Liver (tissue), 9 donors: ENCODE results near the gene HDAC9. TPM values are rescaled to one million over a fixed set of nuclear protein-coding genes. Genes with fewer than 3 reads are reported as not detected.

Source experiments
- DNase-seq: peaks from one replicate; pipeline ENCODE4 v3.0.0-alpha.2; 2017; ENCODE audit warnings: low spot score
- H3K27ac ChIP-seq, 2 donors: one replicate each; pipeline ENCODE4 v1.7.0; 2013; ENCODE audit warnings: inconsistent platforms in 2 of 2, low read length in 2 of 2, control low read depth in 1 of 2, low read depth in 1 of 2, mild to moderate bottlenecking in 1 of 2
- H3K27me3 ChIP-seq, 4 donors: one replicate each; pipeline versions ENCODE4 v1.6.1 to v1.7.0; 2013; ENCODE audit warnings: low read length in 3 of 4, inconsistent platforms in 1 of 4, mild to moderate bottlenecking in 1 of 4, moderate library complexity in 1 of 4; ENCODE audit not compliant: control insufficient read depth in 4 of 4, insufficient read depth in 4 of 4
- H3K36me3 ChIP-seq, 4 donors: one replicate each; pipeline versions ENCODE4 v1.6.1 to v1.7.0; 2013; ENCODE audit warnings: low read length in 3 of 4, mild to moderate bottlenecking in 3 of 4, low read depth in 1 of 4, moderate library complexity in 1 of 4; ENCODE audit not compliant: control insufficient read depth in 4 of 4, insufficient read depth in 3 of 4
- H3K4me1 ChIP-seq, 4 donors: one replicate each; pipeline versions ENCODE4 v1.6.1 to v1.7.0; 2013; ENCODE audit warnings: low read length in 3 of 4, mild to moderate bottlenecking in 3 of 4, moderate library complexity in 1 of 4; ENCODE audit not compliant: control insufficient read depth in 4 of 4, insufficient read depth in 4 of 4
- H3K4me3 ChIP-seq, 3 donors: one replicate each; pipeline versions ENCODE4 v1.6.1 to v1.7.0; 2013; ENCODE audit warnings: low read length in 3 of 3, control low read depth in 1 of 3, low read depth in 1 of 3, mild to moderate bottlenecking in 1 of 3
- H3K9ac ChIP-seq, 2 donors: one replicate each; pipeline ENCODE4 v1.7.0; 2013; ENCODE audit warnings: low read length in 2 of 2, mild to moderate bottlenecking in 2 of 2, moderate library complexity in 2 of 2, control low read depth in 1 of 2, low read depth in 1 of 2
- H3K9me3 ChIP-seq, 4 donors: one replicate each; pipeline versions ENCODE4 v1.6.1 to v1.7.0; 2013; ENCODE audit warnings: low read length in 3 of 4; ENCODE audit not compliant: control insufficient read depth in 4 of 4
- EGR1 ChIP-seq, 2 donors: IDR thresholded peaks; 2 replicates each; pipeline ENCODE4 v1.6.1; 2016 to 2018; ENCODE audit warnings: antibody characterized with exemption in 2 of 2, low read depth in 2 of 2
- FOXA1 ChIP-seq: IDR thresholded peaks from 2 replicates; pipeline ENCODE4 v1.6.1; 2016; ENCODE audit warnings: antibody characterized with exemption
- FOXA2 ChIP-seq: IDR thresholded peaks from 2 replicates; pipeline ENCODE4 v1.6.1; 2016; ENCODE audit warnings: antibody characterized with exemption
- GABPA ChIP-seq, 2 donors: IDR thresholded peaks in 1 of 2; conservative IDR thresholded peaks in 1 of 2; 2 replicates each; pipeline ENCODE4 v1.6.1; 2016; ENCODE audit warnings: antibody characterized with exemption in 2 of 2, mild to moderate bottlenecking in 1 of 2, moderate library complexity in 1 of 2
- HNF4A ChIP-seq, 2 donors: conservative IDR thresholded peaks; 2 replicates each; pipeline ENCODE4 v1.6.1; 2016; ENCODE audit warnings: antibody characterized with exemption in 2 of 2, mild to moderate bottlenecking in 2 of 2
- HNF4G ChIP-seq: IDR thresholded peaks from 2 replicates; pipeline ENCODE4 v1.6.1; 2016; ENCODE audit warnings: antibody characterized with exemption
- JUND ChIP-seq, 2 donors: IDR thresholded peaks; 2 replicates each; pipeline ENCODE4 v1.6.1; 2016; ENCODE audit warnings: antibody characterized with exemption in 2 of 2
- MAX ChIP-seq: IDR thresholded peaks from 2 replicates; pipeline ENCODE4 v1.6.1; 2016; ENCODE audit warnings: antibody characterized with exemption
- NR2F2 ChIP-seq: IDR thresholded peaks from 2 replicates; pipeline ENCODE4 v1.6.1; 2016; ENCODE audit warnings: antibody characterized with exemption
- RAD21 ChIP-seq, 2 donors: IDR thresholded peaks; 2 replicates each; pipeline ENCODE4 v1.6.1; 2016; ENCODE audit warnings: antibody characterized with exemption in 2 of 2, mild to moderate bottlenecking in 2 of 2
- REST ChIP-seq: IDR thresholded peaks from 2 replicates; pipeline ENCODE4 v1.6.1; 2016; ENCODE audit warnings: antibody characterized with exemption, mild to moderate bottlenecking
- RXRA ChIP-seq, 2 donors: IDR thresholded peaks; 2 replicates each; pipeline ENCODE4 v1.6.1; 2017 to 2018; ENCODE audit warnings: antibody characterized with exemption in 2 of 2, mild to moderate bottlenecking in 1 of 2
- SP1 ChIP-seq: IDR thresholded peaks from 2 replicates; pipeline ENCODE4 v1.6.1; 2018; ENCODE audit warnings: antibody characterized with exemption, mild to moderate bottlenecking
- TAF1 ChIP-seq: conservative IDR thresholded peaks from 2 replicates; pipeline ENCODE4 v1.6.1; 2016; ENCODE audit warnings: antibody characterized with exemption, mild to moderate bottlenecking
- YY1 ChIP-seq: IDR thresholded peaks from 2 replicates; pipeline ENCODE4 v1.6.1; 2016; ENCODE audit warnings: antibody characterized with exemption, mild to moderate bottlenecking
- ZBTB33 ChIP-seq: IDR thresholded peaks from 2 replicates; pipeline ENCODE4 v1.6.1; 2016; ENCODE audit warnings: antibody characterized with exemption
- WGBS: extraction: QIAGEN DNeasy Blood & Tissue Kit; methylation state at CpG from one replicate; pipeline ENCODE4 v1.1.7; 2013; 5-methylcytosine and 5-hydroxymethylcytosine counted together
- polyA plus RNA-seq, 2 donors: library from polyadenylated mRNA; stranded (reverse) in 1 of 2; unstranded in 1 of 2; fragments of 200-250 nt in 1 of 2; fragments of >200 nt in 1 of 2; fragmentation: Nextera tagmentation in 1 of 2; extraction: Ambion mirVana in 1 of 2; gene quantifications; one replicate each; pipeline versions ENCODE4 v1.2.1 to v1.2.3, GENCODE V29; 2013 to 2015
- total RNA-seq, 2 donors: library from RNA; depleted of rRNA; stranded (reverse); fragments of >200 nt; gene quantifications; one replicate each; pipeline ENCODE4 v1.2.3, GENCODE V29; 2014
- TF ChIP-seq, protein P1 (sequence below): fragments of 150-350 bp; IDR thresholded peaks from 2 replicates; pipeline ENCODE4 v1.5.1; 2017; ENCODE audit warnings: improper control_type of control experiment, low read depth, low read length; ENCODE audit not compliant: missing input control
- TF ChIP-seq, protein P2 (sequence below): IDR thresholded peaks from 2 replicates; pipeline ENCODE4 v1.6.1; 2016; ENCODE audit warnings: antibody characterized with exemption
- donor health status: healthy.
- donor health status: healthy.
- donor health status: healthy.
- donor health status: healthy.
- donor health status: healthy.

Gene HDAC9
- total and polyA plus RNA-seq, 4 donors = 1.0 to 10.1 (median 2.3) TPM

- no peak overlapping the region for H3K4me3 ChIP-seq
- WGBS = 84% methylated on average over 3 of the region's 3 CpGs
- no peak for DNase-seq
- no peaks in the 10 kb centered on the region for H3K9me3 ChIP-seq
- no peak for TF ChIP-seq RAD21 (IDR thresholded peaks at IDR 0.05)
- TF ChIP-seq MAX = no peak
- no peak for TF ChIP-seq YY1
- TF ChIP-seq NR2F2 = no peak
- TF ChIP-seq HNF4A (conservative IDR thresholded peaks at IDR 0.05) = no peak
- TF ChIP-seq FOXA1 = no peak
- TF ChIP-seq REST = no peak
- TF ChIP-seq HNF4G = no peak
- TF ChIP-seq FOXA2 = no peak
- TF ChIP-seq GABPA (IDR thresholded peaks at IDR 0.05 in 1 of 2, conservative IDR thresholded peaks at IDR 0.05 in 1 of 2) = no peak
- TF ChIP-seq, protein P1, sequence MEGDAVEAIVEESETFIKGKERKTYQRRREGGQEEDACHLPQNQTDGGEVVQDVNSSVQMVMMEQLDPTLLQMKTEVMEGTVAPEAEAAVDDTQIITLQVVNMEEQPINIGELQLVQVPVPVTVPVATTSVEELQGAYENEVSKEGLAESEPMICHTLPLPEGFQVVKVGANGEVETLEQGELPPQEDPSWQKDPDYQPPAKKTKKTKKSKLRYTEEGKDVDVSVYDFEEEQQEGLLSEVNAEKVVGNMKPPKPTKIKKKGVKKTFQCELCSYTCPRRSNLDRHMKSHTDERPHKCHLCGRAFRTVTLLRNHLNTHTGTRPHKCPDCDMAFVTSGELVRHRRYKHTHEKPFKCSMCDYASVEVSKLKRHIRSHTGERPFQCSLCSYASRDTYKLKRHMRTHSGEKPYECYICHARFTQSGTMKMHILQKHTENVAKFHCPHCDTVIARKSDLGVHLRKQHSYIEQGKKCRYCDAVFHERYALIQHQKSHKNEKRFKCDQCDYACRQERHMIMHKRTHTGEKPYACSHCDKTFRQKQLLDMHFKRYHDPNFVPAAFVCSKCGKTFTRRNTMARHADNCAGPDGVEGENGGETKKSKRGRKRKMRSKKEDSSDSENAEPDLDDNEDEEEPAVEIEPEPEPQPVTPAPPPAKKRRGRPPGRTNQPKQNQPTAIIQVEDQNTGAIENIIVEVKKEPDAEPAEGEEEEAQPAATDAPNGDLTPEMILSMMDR = no peak
- no peak for TF ChIP-seq RXRA (IDR thresholded peaks at IDR 0.05)
- TF ChIP-seq TAF1 = no peak
- TF ChIP-seq SP1 = no peak
- TF ChIP-seq, protein P2, sequence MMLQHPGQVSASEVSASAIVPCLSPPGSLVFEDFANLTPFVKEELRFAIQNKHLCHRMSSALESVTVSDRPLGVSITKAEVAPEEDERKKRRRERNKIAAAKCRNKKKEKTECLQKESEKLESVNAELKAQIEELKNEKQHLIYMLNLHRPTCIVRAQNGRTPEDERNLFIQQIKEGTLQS = no peak
- TF ChIP-seq ZBTB33 = no peak
- TF ChIP-seq JUND (IDR thresholded peaks at IDR 0.05) = no peak
- TF ChIP-seq EGR1 (IDR thresholded peaks at IDR 0.05; ENCODE audit: low read depth in 2 of 2) = no peak
- no peaks in the 10 kb centered on the region for H3K36me3 ChIP-seq
- H3K9ac ChIP-seq = no peak overlapping the region
- H3K27me3 ChIP-seq = no peaks in the 10 kb centered on the region
- no peaks in the 10 kb centered on the region for H3K4me1 ChIP-seq
- H3K27ac ChIP-seq = no peak overlapping the region
Measured at GRCh38 chr7:19015098-19015497, 519.5 kb downstream of the HDAC9 start.

DNA sequence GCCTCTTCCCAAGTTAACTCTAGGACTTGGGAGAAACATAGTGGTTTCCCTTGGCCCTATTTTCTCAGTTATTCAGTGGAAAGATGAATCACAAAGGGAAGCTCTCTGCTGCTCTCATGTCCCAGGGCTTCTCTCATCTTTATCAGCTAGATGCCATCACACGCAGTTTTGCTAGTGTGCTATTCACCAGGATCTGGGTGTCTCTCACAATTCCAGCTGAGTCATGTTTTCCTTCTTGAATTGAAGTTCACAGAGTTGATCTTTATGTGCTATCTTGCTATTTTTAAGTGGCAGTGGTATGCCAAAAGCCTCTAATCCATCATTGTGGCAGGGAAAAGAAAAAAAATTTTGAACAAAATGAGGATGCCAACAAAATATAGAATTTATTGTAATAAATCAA, 520.6 kb downstream of the HDAC9 start:
- H3K27ac ChIP-seq = no peak overlapping the region
- no peak for DNase-seq
- WGBS = 68% methylated on average over 1 of the region's 1 CpG
- no peak overlapping the region for H3K9ac ChIP-seq
- H3K36me3 ChIP-seq = no peaks in the 10 kb centered on the region
- no peak overlapping the region for H3K4me3 ChIP-seq
- H3K9me3 ChIP-seq = no peaks in the 10 kb centered on the region
- H3K4me1 ChIP-seq = no peaks in the 10 kb centered on the region
- H3K27me3 ChIP-seq = no peaks in the 10 kb centered on the region
- no peak for TF ChIP-seq ZBTB33
- TF ChIP-seq JUND (IDR thresholded peaks at IDR 0.05) = no peak
- TF ChIP-seq HNF4G = no peak
- no peak for TF ChIP-seq FOXA1
- TF ChIP-seq HNF4A (conservative IDR thresholded peaks at IDR 0.05) = no peak
- TF ChIP-seq MAX = no peak
- no peak for TF ChIP-seq FOXA2
- TF ChIP-seq RAD21 (IDR thresholded peaks at IDR 0.05) = no peak
- TF ChIP-seq SP1 = no peak
- no peak for TF ChIP-seq NR2F2
- no peak for TF ChIP-seq RXRA (IDR thresholded peaks at IDR 0.05)
- TF ChIP-seq REST = no peak
- TF ChIP-seq YY1 = no peak
